Raji (cell line): Measurements from ENCODE around the gene C9.

Experiments used
- POLR2A ChIP-seq: IDR thresholded peaks from 2 replicates; pipeline ENCODE4 v1.6.1; 2011; ENCODE audit warnings: low read depth, low read length, control low read depth; ENCODE audit not compliant: insufficient read depth

Gene C9

DNA sequence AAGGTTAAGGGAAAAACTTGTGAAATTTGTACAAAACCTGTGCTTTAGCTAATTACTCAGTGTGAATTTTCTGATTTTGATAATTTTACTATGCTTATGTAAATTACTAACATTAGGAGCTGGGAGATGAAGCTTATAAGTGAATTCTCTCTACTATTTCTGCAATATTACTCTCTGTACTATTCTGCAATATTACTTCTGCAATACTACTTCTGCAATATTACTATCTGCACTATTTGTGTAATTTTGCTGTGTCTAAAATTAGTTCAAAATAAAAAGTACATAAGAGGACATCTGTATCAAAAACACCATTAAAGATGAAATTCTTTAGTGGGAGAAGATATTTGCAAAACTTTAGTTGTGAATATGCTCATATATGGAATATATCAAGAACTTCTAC lies 62.9 kb downstream of the C9 start:
- TF ChIP-seq POLR2A = no peak

DNA sequence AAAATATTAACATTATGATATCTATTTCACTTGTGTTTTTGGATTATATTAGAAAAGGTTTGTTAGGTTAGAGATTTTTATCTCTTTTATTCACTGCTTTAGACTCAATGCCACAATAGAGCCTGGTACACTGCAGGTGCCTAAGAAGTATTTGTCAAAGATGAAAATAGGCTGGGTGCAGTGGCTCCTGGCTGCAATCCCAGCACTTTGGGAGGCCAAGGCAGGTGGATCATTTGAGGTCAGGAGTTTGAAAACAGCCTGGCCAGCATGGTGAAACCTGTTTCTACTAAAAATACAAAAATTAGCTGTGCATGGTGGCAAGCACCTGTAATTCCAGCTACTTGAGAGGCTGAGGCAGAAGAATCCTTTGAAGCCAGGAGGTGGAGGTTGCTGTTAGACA lies 64.3 kb downstream of the C9 start:
- TF ChIP-seq POLR2A = no peak

- TF ChIP-seq POLR2A = no peak
Measured at GRCh38 chr5:39294736-39295135, 69.6 kb downstream of the C9 start.

- no peak for TF ChIP-seq POLR2A
Measured at GRCh38 chr5:39284552-39284951, 79.7 kb downstream of the C9 start.

- TF ChIP-seq POLR2A = no peak
Measured at GRCh38 chr5:39283231-39283818, 81.0 kb downstream of the C9 start.

- no peak for TF ChIP-seq POLR2A
Measured at GRCh38 chr5:39282561-39282960, 81.7 kb downstream of the C9 start.

DNA sequence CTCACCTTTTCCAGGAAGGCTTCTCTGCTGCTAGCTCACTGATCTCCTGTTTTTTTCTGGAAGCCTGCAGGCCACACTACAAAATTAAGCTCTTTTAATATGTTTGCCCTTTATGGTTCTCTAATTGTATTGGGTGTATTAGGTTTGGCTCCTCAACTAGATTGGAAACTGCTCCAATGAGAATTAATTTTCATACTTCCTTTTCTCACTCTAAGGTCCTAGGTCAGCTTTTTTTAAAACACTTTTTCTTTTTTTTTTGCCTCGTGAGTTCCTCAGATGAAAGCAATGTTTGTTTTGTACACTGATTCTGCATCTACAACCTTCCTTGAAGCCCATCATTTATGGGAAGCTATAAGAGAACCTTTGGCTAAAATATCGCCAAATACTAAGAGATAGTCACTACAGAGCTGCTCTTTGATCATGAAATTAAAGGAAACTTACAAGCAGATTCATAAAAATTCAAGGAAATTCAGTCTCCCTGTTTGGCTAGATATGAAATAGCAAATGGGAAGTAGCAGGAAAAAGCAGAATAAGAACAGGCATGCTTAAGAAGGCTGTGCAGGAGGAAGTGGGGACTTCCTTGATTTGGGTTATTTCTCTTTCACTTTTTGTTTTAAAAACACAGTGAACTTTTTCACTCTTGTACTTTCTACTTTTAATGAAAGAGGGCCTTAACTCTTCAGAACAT lies 89.8 kb downstream of the C9 start:
- no peak for TF ChIP-seq POLR2A

- no peak for TF ChIP-seq POLR2A
Measured at GRCh38 chr5:39273314-39273954, 90.9 kb downstream of the C9 start.

GRCh38 chr5:39270225-39270848 lies 94.0 kb downstream of the C9 start:
- no peak for TF ChIP-seq POLR2A

- no peak for TF ChIP-seq POLR2A
Measured at GRCh38 chr5:39267186-39267585, 97.1 kb downstream of the C9 start.

GRCh38 chr5:39266442-39266841 lies 97.9 kb downstream of the C9 start:
- no peak for TF ChIP-seq POLR2A

- no peak for TF ChIP-seq POLR2A
Measured at GRCh38 chr5:39264528-39264927, 99.8 kb downstream of the C9 start.

- TF ChIP-seq POLR2A = no peak
Measured at GRCh38 chr5:39262981-39263380, 101.3 kb downstream of the C9 start.

GRCh38 chr5:39260095-39260494 lies 104.2 kb downstream of the C9 start:
- no peak for TF ChIP-seq POLR2A

DNA sequence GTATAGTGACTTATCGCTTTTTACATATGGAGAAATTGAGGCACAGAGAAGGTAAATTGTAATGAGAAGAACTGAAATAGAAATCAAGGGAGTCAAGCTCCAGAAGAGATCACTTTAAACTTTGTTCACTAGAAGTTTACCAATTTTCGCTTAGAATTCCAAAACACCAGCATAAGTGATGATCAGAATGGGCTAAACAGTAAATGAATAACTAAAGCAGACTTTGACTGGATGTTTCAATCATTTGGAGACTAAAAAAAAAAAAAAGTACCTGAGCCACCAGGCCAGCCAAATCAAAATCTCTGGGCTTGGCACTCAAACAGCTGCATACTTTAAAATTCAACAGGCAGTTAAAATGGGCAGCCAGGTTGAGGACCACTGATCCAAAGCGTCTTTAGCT lies 106.7 kb downstream of the C9 start:
- no peak for TF ChIP-seq POLR2A
